IMR-90 (cell line): ENCODE measurements around the gene CCSER2. TPM values are rescaled to one million over a fixed set of nuclear protein-coding genes. Genes with fewer than 3 reads are reported as not detected.
A peak's percentile ranks its signal among the peaks of the same experiment; 100 is the strongest.

Source experiments
- ATAC-seq: fragments of 200-7000 bp; cut with Tn5 transposase; 2 replicates; pipeline ENCODE4 v1.9.1; 2020; ENCODE audit warnings: low read depth, mild to moderate bottlenecking, moderate library complexity
- BruUV-seq: library from RNA; stranded (reverse); fragments of 400-500 nt; replicated peaks from 2 replicates; lab custom pipeline; 2021; lab: Mats Ljungman, UMichigan
- CTCF ChIA-PET: fragments of 300-600 bp; formaldehyde crosslinking; extraction: SDS; loops from one replicate; lab custom pipeline; 2021; ENCODE audit warnings: antibody characterized with exemption; lab: Yijun Ruan, JAX
- POLR2A ChIA-PET: fragments of 300-600 bp; sonication (Branson Sonifier 250); formaldehyde crosslinking; loops from one replicate; lab custom pipeline; 2022; ENCODE audit warnings: antibody characterized with exemption; ENCODE audit not compliant: unreplicated experiment; lab: Charles Lee
- DNase-seq: peaks from one replicate; pipeline ENCODE4 v3.0.0; 2013
- H2AFZ ChIP-seq: replicated peaks from 2 replicates; pipeline ENCODE3; 2013; ENCODE audit warnings: low read length, mild to moderate bottlenecking; ENCODE audit not compliant: poor library complexity
- H2AK5ac ChIP-seq: 2 replicates; pipeline ENCODE4 v1.6.1; 2013; ENCODE audit warnings: low read depth, low read length, inconsistent platforms
- H2AK9ac ChIP-seq: replicated peaks from 2 replicates; pipeline ENCODE3; 2013; ENCODE audit warnings: mild to moderate bottlenecking, low read depth, low read length, moderate library complexity; ENCODE audit not compliant: poor library complexity
- H2BK120ac ChIP-seq: 2 replicates; pipeline ENCODE4 v1.6.1; 2013; ENCODE audit warnings: low read depth, low read length, inconsistent platforms
- H2BK15ac ChIP-seq: 3 replicates; pipeline ENCODE4 v1.6.1; 2013; ENCODE audit warnings: low read depth, low read length, inconsistent platforms
- H2BK20ac ChIP-seq: 2 replicates; pipeline ENCODE4 v1.6.1; 2013; ENCODE audit warnings: low read depth, mild to moderate bottlenecking, inconsistent platforms, low read length, moderate library complexity
- H2BK5ac ChIP-seq: 2 replicates; pipeline ENCODE4 v1.6.1; 2013; ENCODE audit warnings: mild to moderate bottlenecking, low read depth, low read length, inconsistent platforms; ENCODE audit not compliant: poor library complexity, severe bottlenecking
- H3K14ac ChIP-seq: replicated peaks from 2 replicates; pipeline ENCODE4 v1.6.1; 2013; ENCODE audit warnings: low read depth, low read length, inconsistent platforms
- H3K18ac ChIP-seq: 2 replicates; pipeline ENCODE4 v1.6.1; 2013; ENCODE audit warnings: low read depth, low read length, control low read depth
- H3K23ac ChIP-seq: 2 replicates; pipeline ENCODE4 v1.6.1; 2013; ENCODE audit warnings: low read depth, low read length, inconsistent platforms
- H3K27ac ChIP-seq: 2 replicates; pipeline ENCODE4 v1.5.1; 2013; ENCODE audit warnings: mild to moderate bottlenecking, control low read depth, low read length; ENCODE audit not compliant: insufficient read depth
- H3K27me3 ChIP-seq: 2 replicates; pipeline ENCODE4 v1.6.1; 2013; ENCODE audit warnings: low read length; ENCODE audit not compliant: control insufficient read depth, insufficient read depth
- H3K36me3 ChIP-seq: 2 replicates; pipeline ENCODE4 v1.6.1; 2013; ENCODE audit warnings: low read length, mixed read lengths; ENCODE audit not compliant: control insufficient read depth, insufficient read depth
- H3K4ac ChIP-seq: 2 replicates; pipeline ENCODE4 v1.6.1; 2013; ENCODE audit warnings: low read depth, low read length, inconsistent platforms
- H3K4me1 ChIP-seq: 2 replicates; pipeline ENCODE4 v1.6.1; 2013; ENCODE audit warnings: low read length, mixed read lengths; ENCODE audit not compliant: control insufficient read depth, insufficient read depth
- H3K4me2 ChIP-seq: 2 replicates; pipeline ENCODE4 v1.6.1; 2013; ENCODE audit warnings: low read depth, mild to moderate bottlenecking, control low read depth, low read length, moderate library complexity
- H3K4me3 ChIP-seq: 2 replicates; pipeline ENCODE4 v1.5.1; 2013; ENCODE audit warnings: low read depth, mild to moderate bottlenecking, control low read depth, low read length, moderate library complexity; ENCODE audit not compliant: insufficient read depth
- H3K56ac ChIP-seq: 2 replicates; pipeline ENCODE4 v1.6.1; 2013; ENCODE audit warnings: low read length, inconsistent platforms; ENCODE audit not compliant: insufficient read depth; ENCODE audit errors: extremely low read depth
- H3K79me1 ChIP-seq, 2 experiments: 2 replicates each; pipeline ENCODE4 v1.6.1; 2013; ENCODE audit warnings: low read length in 2 of 2, inconsistent platforms in 1 of 2, low read depth in 1 of 2
- H3K9ac ChIP-seq: 2 replicates; pipeline ENCODE4 v1.6.1; 2013; ENCODE audit warnings: low read depth, low read length, control low read depth
- H3K9me1 ChIP-seq: 2 replicates; pipeline ENCODE4 v1.6.1; 2013; ENCODE audit warnings: low read length, inconsistent platforms; ENCODE audit not compliant: insufficient read depth
- H3K9me3 ChIP-seq: 2 replicates; pipeline ENCODE4 v1.6.1; 2013; ENCODE audit warnings: low read length; ENCODE audit not compliant: control insufficient read depth, insufficient read depth
- H4K20me1 ChIP-seq: 2 replicates; pipeline ENCODE4 v1.6.1; 2013; ENCODE audit warnings: low read length, inconsistent platforms; ENCODE audit not compliant: insufficient read depth
- H4K5ac ChIP-seq: 2 replicates; pipeline ENCODE4 v1.6.1; 2013; ENCODE audit warnings: mild to moderate bottlenecking, low read depth, low read length, control low read depth
- H4K8ac ChIP-seq, 2 experiments: 2 replicates each; pipeline ENCODE4 v1.6.1; 2013; ENCODE audit warnings: low read depth in 2 of 2, low read length in 2 of 2, control low read depth in 1 of 2, inconsistent platforms in 1 of 2
- H4K91ac ChIP-seq: 2 replicates; pipeline ENCODE4 v1.6.1; 2013; ENCODE audit warnings: low read depth, low read length, inconsistent platforms; ENCODE audit not compliant: insufficient read depth
- CTCF ChIP-seq: conservative IDR thresholded peaks from 2 replicates; pipeline ENCODE4 v1.5.1; 2012; ENCODE audit warnings: mild to moderate bottlenecking, low read depth, low read length, improper control_type of control experiment
- MAZ ChIP-seq: IDR thresholded peaks from 2 replicates; pipeline ENCODE4 v1.6.1; 2012; ENCODE audit warnings: low read depth, mild to moderate bottlenecking, low read length, improper control_type of control experiment, moderate library complexity, borderline replicate concordance
- RAD21 ChIP-seq: IDR thresholded peaks from 2 replicates; pipeline ENCODE4 v1.6.1; 2012; ENCODE audit warnings: low read length, improper control_type of control experiment
- WGBS, 2 experiments: methylation state at CpG; one replicate each; pipeline versions ENCODE4 v1.1.5 to v1.1.7; 2013; ENCODE audit warnings: missing lambda C conversion rate in 2 of 2; ENCODE audit not compliant: insufficient read length in 1 of 2; ENCODE audit errors: extremely low coverage in 2 of 2; 5-methylcytosine and 5-hydroxymethylcytosine counted together
- dilution Hi-C: fragments of 300-500 bp; cut with HindIII; formaldehyde crosslinking; loops from one replicate; pipeline ENCODE4 v1.14.3; 2018; ENCODE audit warnings: low sequenced_read_pairs; ENCODE audit not compliant: unreplicated experiment
- in situ Hi-C: fragments of 300-500 bp; cut with MboI; formaldehyde crosslinking; loops from 3 replicates; pipeline ENCODE4 v1.14.3; 2019; ENCODE audit warnings: low sequenced_read_pairs, inconsistent platforms, mixed read lengths
- intact Hi-C: fragments of 100-400 bp; cut with micrococcal nuclease; formaldehyde crosslinking; loops from 2 replicates; pipeline ENCODE4 v1.10.0; 2022
- polyA plus RNA-seq, 3 experiments: library from polyadenylated mRNA; depleted of rRNA; stranded (reverse); fragments of >200 nt; gene quantifications; 2 replicates each; pipeline ENCODE4 v1.2.3, GENCODE V29; 2012; ENCODE audit warnings: low replicate concordance in 1 of 3
- total RNA-seq: library from RNA; depleted of rRNA; stranded (reverse); fragments of >200 nt; gene quantifications from 2 replicates; pipeline ENCODE4 v1.2.3, GENCODE V29; 2012

The CCSER2 gene
- total and polyA plus RNA-seq, 2 of the 4 experiments (the other 2 are of a cell fraction) = 20.4 to 31.7 TPM

- Histone ChIP-seq H3K56ac (no peak overlapping the region), H3K4me3 (no peak overlapping the region), H3K4me1 (no peaks in the 10 kb centered on the region), H3K18ac (no peak overlapping the region), H4K20me1 (no peaks in the 10 kb centered on the region), H3K27me3 (no peaks in the 10 kb centered on the region), H2BK20ac (no peak overlapping the region), H3K14ac (no peak overlapping the region), H3K79me1 (no peaks in the 10 kb centered on the region), H3K23ac (no peak overlapping the region), H4K8ac (no peak overlapping the region), H3K9me3 (no peaks in the 10 kb centered on the region), H2AK5ac (no peak overlapping the region), H4K5ac (no peak overlapping the region), H2BK15ac (no peak overlapping the region), H3K4ac (no peak overlapping the region), H3K4me2 (no peak overlapping the region), H2BK5ac (no peak overlapping the region), H3K9ac (no peak overlapping the region), H3K36me3 (no peaks in the 10 kb centered on the region), H3K27ac (no peak overlapping the region), H2AFZ (no peak overlapping the region), H2BK120ac (no peak overlapping the region), H3K9me1 (no peaks in the 10 kb centered on the region), H4K91ac (no peak overlapping the region), H2AK9ac (no peak overlapping the region)
- CTCF ChIA-PET = interaction anchor here (0.6 kb wide), 1 partner anchor 140 kb away, joined by 3 read pairs; no protein-coding TSS in a partner anchor
- POLR2A ChIA-PET = no interaction called here
- BruUV-seq = no TSS peak
- dilution Hi-C loops = no loop called here
- no peak for TF ChIP-seq MAZ
- TF ChIP-seq CTCF = peak; percentile 29
- peak; percentile 27; the same call in 1 of the 2 replicates for TF ChIP-seq RAD21
- DNase-seq (no peak), ATAC-seq (no peak)
- WGBS, 2 experiments = no CpG with 5 or more reads among the region's 2 CpGs
- intact Hi-C loops = no loop called here
- in situ Hi-C loops = loop anchor here (5.0 to 10.0 kb wide), 3 partner anchors 172 to 389 kb away; no protein-coding TSS in a partner anchor
Observed at GRCh38 chr10:84534168-84534567, 205.8 kb downstream of the CCSER2 start.
